Stimulated activated CD8-positive, alpha-beta memory T cell treated with anti-CD3 and anti-CD28 coated beads, Interleukin-12 subunit alpha, Interleukin-12 subunit beta, amount 100 ng/mL, for 4 hours (primary cell): ENCODE data around the gene KRT7.
"Not testable (repeated sequence)": the region's sequence is repeated elsewhere in the genome, so short reads cannot be mapped to it uniquely, and the experiment has no call there.

Experiments
- DNase-seq: peaks from one replicate; pipeline ENCODE4 v3.0.0-alpha.2; 2020; ENCODE audit warnings: low read depth

KRT7 gene

GRCh38 chr12:52243856-52244614, 11.0 kb downstream of the KRT7 start:
- DNase-seq, result peak; percentile 34

- DNase-seq, result no peak
Observed at GRCh38 chr12:52244615-52244994, 11.6 kb downstream of the KRT7 start.

DNA sequence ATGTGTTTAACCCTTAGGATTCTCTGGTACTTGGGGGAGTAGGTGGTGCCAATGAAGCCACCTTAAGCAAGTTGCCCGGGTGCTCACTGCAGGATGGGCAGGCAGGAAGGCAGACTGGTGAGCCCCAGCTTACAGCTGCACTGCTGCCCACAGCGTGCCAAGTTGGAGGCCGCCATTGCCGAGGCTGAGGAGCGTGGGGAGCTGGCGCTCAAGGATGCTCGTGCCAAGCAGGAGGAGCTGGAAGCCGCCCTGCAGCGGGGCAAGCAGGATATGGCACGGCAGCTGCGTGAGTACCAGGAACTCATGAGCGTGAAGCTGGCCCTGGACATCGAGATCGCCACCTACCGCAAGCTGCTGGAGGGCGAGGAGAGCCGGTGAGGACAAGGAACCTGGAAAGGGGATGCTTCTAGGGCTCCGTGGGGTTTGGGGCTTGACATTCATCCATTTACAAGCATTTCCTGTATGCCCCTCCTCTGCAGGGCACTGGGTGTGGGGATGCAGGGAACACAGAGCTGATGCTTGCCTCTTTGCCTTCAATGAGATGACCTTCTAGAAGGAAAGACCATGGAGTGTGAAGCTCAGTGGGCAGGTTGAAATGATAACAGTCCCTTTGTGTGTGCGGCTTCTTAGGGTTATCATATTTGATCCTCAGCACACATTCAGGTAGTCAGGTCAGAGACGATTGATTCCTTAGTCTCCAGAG, 12.4 kb downstream of the KRT7 start:
- DNase-seq, result no peak

- no peak for DNase-seq
Observed at GRCh38 chr12:52245962-52246569, 13.0 kb downstream of the KRT7 start.

DNA sequence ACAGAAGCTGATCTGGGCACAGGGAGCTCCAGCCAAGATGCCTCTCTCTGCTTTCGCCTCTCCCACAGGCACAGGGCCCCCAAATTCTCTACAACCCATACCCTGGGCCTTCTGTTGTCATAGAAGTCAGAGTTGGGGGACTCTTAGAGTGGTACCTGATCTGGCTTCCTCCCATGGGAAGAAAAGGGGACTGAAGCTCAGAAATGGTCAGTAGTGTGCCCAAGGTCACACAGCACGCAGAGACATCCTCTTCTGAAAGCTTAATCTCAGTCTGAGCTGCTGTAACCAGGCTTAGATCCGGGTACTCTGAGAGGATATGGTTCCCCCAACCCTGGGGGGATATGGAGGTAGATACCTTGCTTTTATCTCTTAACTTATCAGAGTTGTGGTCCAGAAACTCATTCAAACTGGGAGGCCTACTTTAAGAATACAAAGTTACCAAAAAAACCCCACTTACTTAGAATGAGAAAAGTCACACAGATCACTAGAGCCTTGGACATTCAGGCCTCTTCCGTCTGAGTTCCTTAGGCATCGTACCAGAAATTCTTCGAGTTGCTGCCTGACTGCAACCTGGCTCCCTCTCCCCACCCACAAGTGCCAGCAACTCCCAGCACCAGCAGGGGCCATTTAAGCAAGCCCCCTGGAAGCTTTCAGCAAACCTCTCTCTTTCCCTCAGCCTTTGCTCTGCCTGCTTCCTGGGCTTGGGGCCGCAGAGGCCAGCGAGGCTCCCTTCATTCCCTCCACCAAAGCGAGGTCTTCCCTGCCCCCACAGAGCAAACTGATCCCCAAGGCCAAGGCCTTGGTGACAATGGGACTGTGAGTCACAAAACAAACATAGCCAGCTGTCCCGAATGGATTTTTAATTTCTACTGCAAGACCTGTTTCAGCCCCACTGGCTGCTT, 13.9 kb downstream of the KRT7 start:
- DNase-seq, result no peak

DNA sequence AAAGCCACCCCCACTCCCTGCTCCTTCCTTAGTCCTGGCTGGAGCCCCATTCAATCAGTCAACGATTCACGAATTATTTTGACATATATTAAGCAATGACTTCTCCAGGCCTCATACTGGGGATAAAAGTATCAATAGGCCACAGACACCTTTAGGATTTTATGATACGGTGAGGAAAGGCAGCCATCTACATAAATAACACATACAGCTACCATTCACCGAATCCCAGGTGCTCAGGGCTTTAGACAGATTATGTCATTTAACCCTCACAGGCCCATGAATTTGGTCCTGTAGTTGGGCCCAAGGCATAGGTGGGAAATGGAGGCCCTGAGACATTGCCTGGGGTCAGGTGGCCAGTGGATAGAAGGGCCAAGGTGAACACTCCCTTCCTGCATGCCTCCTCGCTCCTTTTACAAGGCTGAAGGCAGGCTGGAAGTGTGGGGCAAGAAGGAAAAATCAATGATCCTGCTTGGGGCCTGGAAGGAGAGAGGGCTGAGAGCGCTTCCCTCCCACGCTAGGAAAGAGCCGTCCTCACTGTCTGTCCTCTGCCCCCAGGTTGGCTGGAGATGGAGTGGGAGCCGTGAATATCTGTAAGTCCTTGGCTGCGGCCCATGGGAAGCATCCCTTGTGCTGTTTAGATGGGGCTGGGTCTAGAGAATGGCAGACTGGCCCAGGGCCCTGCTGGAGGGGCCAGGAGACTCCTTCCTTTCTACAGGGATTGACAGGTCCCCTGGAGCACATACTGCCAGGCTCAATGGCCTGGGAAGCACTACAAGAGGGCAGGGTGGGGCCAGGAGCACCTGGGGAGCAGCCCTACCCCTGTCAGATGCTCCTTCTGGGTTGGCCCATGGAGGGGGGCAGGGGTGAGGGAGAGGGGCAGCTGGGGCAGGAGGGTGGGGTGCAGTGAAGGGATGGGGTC, 14.8 kb downstream of the KRT7 start:
- DNase-seq, result no peak

- DNase-seq, result no peak
Observed at GRCh38 chr12:52248541-52249461, 15.8 kb downstream of the KRT7 start.

- no peak for DNase-seq
Observed at GRCh38 chr12:52249511-52250047, 16.5 kb downstream of the KRT7 start.

DNA sequence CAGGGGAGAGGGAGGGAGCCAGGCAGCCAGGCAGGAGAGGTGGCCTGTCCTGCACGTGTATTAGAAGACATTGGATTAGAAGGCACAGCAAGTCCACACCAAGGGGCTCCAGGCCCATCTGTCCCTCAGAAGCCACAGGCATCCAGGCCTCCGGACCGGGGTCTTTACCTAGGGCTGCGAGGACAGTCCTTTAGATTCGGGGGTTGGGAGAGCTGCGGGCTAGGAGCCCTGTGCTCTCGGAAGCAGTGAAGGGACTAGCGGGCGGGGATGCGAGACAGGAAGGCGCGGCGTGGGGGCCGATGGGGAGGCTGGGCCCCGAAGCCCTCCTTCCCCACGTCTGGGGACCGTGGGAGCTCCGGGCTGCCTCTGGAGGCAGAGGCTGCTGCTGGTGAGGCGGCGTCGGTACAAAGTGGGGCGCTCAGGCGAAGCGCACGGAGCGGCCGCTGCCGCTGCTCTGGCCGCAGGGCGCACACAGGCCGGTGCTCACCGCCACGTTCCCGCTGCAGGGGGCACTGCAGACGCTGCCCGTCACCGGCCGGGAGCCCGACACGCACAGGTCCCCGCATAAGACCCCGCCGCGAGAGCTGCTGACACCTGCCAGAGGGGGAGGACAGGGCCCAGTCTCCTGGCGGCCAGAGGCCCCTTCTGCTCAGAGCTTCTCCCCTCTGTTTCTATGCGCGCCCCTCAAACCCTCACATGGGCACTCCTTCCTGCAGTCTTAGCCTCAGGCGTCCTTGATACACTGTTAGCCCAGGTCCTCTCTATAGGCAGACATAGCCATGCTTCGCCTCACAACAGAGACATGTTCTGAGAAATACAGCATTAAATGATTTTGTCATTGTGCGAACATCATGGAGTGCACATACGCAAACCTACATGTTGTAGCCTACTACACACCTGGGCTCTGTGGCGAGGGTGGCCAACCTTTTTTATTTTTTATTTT, 17.3 kb downstream of the KRT7 start:
- DNase-seq, result no peak

GRCh38 chr12:52251367-52252051, 18.5 kb downstream of the KRT7 start:
- no peak for DNase-seq

GRCh38 chr12:52252175-52252615, 19.2 kb downstream of the KRT7 start:
- not testable (repeated sequence) for DNase-seq

- DNase-seq, result no peak
Observed at GRCh38 chr12:52252728-52253343, 19.8 kb downstream of the KRT7 start.

DNA sequence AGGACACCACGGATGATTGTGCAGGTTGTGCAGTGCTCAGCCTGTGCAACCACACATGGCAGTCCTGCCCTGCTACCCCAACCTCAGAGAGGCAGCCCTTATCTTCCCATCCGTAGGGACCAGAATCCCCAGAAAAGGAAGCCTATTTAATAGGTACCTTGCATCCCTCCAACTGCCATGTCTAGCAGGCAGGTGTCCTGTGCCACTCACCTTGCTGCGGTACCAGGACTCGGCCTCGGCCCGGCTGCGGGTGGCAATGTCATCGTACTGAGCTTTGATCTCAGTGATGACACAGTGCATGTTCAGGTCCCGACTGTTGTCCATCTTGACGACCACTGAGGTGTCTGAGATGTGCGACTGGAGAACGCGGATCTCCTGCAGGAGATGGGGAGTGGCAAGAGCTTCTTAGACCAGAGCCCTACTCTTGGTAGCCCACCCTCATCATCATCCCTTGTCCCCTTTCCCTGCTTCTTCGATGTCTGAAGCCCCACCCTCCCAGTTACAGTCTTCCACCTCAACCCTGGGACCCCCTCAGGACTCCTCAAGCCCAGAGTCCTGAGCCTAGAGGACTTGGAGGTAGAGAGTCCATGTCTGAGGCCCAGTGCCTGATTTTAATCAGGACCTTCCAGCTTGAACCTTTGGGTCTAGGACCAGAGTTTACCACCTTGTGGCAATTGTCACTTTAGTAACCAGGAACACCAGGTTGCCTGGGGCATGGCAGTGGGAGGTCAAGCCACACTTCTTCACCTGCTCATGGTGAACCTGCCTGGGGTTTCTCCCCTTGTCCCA, 20.5 kb downstream of the KRT7 start:
- no peak for DNase-seq

DNA sequence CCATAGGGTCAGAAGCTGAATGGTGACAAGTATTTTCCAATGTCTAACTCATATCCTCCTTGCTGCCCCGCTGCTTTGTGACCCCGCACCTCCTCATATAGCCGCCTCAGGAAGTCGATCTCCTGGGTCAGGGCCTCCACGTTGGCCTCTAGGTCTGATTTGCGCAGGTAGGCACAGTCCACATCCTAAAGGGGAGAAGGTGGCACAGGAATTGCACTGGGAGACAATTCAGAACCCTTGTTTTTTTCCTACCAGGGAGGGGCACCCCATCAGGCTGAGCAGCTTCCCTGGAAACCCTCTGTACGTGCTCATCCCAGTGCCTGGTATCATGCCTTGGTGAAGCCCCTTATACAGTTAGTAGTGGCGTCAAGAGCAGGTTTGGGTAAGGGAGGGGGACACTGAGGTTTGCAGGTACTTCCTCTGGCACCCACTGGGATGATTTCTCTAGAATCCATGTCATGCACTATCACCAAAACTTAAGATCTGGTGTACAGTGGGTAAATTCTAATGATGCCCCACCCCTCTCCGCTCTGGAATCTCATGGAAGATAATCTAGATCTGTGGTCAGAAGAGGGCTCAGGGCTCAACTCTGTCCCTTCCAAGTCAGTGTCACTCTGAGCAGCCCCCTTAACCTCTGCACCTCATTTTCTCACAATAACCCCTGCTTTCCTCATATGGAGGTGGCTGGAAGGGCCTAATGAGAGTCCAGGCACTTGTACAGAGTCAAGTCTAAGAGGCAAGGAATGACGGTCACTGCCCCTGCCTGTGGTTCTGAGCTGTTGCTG, 21.3 kb downstream of the KRT7 start:
- DNase-seq, result no peak

DNA sequence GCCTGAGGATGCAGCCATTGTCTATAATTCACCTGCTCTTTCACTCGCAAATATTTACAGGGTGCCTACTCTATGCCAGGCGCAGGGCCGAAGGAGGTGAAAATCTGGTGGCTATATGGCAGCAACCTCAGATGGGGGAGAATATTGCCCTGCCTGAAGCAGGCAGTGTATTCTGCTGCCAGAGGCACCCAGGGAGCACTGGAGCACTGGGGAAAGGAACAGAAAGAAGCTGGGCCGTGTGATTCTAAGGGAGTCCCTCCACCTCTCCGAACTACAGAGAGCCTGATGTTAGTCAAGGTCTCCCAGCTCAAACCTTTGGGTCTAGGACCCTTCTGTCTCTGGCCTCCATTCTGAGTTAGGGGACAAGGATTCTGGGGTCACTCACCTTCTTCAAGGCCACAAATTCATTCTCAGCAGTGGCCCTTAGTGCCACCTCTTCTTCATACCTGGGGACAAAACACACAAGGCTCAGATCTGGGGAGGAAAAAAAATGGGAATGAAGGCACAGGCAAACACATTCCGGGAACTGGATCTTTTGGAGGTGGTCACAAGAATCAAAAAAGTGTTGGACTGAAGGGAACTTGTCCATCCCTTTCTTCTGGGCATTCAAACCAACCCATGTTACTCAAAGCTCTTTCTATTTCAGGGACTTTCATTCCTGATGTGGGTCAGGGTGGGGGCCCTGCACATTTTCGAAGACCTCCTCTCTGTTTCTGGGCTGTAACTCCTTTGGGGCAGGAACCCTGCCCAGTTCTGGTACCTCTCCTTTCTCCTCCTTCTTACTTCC, 22.1 kb downstream of the KRT7 start:
- no peak for DNase-seq
